Measurements from ENCODE around the gene NPFF. TPM values are rescaled to one million over a fixed set of nuclear protein-coding genes. Genes with fewer than 3 reads are reported as not detected.

NPFF gene
- polyA plus RNA-seq, 3 donors: 0.29 TPM; not detected in 2

- no peaks in the 10 kb centered on the region for H3K36me3 ChIP-seq (replicated peaks in 1 of 2; ENCODE audit: control insufficient read depth in 1 of 2, insufficient read depth in 2 of 2, low read length in 2 of 2)
- H3K9me3 ChIP-seq (replicated peaks in 1 of 2; ENCODE audit: control insufficient read depth in 1 of 2, insufficient read depth in 1 of 2, low read length in 2 of 2): no peaks in the 10 kb centered on the region
- H3K27ac ChIP-seq (ENCODE audit: low read depth in 1 of 2, low read length in 2 of 2): peak overlapping the region; percentile 3 to 39
- Mint-ChIP-seq H3K4me3 (peak overlapping the region; percentile 82 to 95), H3K9me3 (no peaks in the 10 kb centered on the region), H3K36me3 (no peaks in the 10 kb centered on the region), H3K27ac (peak overlapping the region; percentile 80 to 93 (median 88)), H3K27me3 (ENCODE audit: low read depth in 3 of 3) (peaks cover 0 to 2% (median 0%) of the 10 kb centered on the region in 3 donors), H3K4me1 (peaks cover 46% of the 10 kb centered on the region)
- WGBS (ENCODE audit: insufficient coverage): 29% methylated on average over 4 of the region's 11 CpGs
- no peak for TF ChIP-seq CTCF (IDR thresholded peaks at IDR 0.05)
- no peaks in the 10 kb centered on the region for H3K27me3 ChIP-seq (ENCODE audit: control insufficient read depth in 2 of 2, insufficient read depth in 2 of 2, low read length in 2 of 2)
- H3K4me2 ChIP-seq (replicated peaks; ENCODE audit: extremely low read depth, low read length, poor library complexity, severe bottlenecking): peak overlapping the region; percentile 82
- intact Hi-C loops (cut with micrococcal nuclease): no loop called here
- no peak overlapping the region for H3K9ac ChIP-seq (ENCODE audit: insufficient read depth, low read length, poor library complexity, severe bottlenecking)
- peaks cover 6% of the 10 kb centered on the region for H3K79me2 ChIP-seq (ENCODE audit: insufficient read depth, low read length)
- no peak for DNase-seq
- peak overlapping the region; percentile 68 for H2AFZ ChIP-seq (ENCODE audit: insufficient read depth, low read depth, low read length, poor library complexity, severe bottlenecking)
- H3K4me3 ChIP-seq (replicated peaks in 1 of 3; ENCODE audit: low read depth in 2 of 3, low read length in 3 of 3): peak overlapping the region in 2 of 3 experiments; percentile 36 to 77
- H3K4me1 ChIP-seq (ENCODE audit: control insufficient read depth in 1 of 2, insufficient read depth in 2 of 2, low read length in 2 of 2): peaks cover 42% of the 10 kb centered on the region in 2 donors
- H4K20me1 ChIP-seq (ENCODE audit: insufficient read depth, low read length): no peaks in the 10 kb centered on the region
Observed at GRCh38 chr12:53493610-53494391, 13.5 kb downstream of the NPFF start.

GRCh38 chr12:53492830-53493609, 14.3 kb downstream of the NPFF start:
- Mint-ChIP-seq H3K27me3 (ENCODE audit: low read depth in 3 of 3) (peaks cover 0 to 2% (median 0%) of the 10 kb centered on the region in 3 donors), H3K27ac (peak overlapping the region; percentile 80 to 93 (median 88)), H3K4me3 (peak overlapping the region; percentile 82 to 95), H3K36me3 (no peaks in the 10 kb centered on the region), H3K4me1 (peaks cover 39% of the 10 kb centered on the region), H3K9me3 (no peaks in the 10 kb centered on the region)
- no peaks in the 10 kb centered on the region for H3K9me3 ChIP-seq (replicated peaks in 1 of 2; ENCODE audit: control insufficient read depth in 1 of 2, insufficient read depth in 1 of 2, low read length in 2 of 2)
- peak overlapping the region; percentile 68 for H2AFZ ChIP-seq (ENCODE audit: insufficient read depth, low read depth, low read length, poor library complexity, severe bottlenecking)
- peaks cover 0 to 2% of the 10 kb centered on the region in 2 donors for H3K36me3 ChIP-seq (replicated peaks in 1 of 2; ENCODE audit: control insufficient read depth in 1 of 2, insufficient read depth in 2 of 2, low read length in 2 of 2)
- peaks cover 35 to 36% of the 10 kb centered on the region in 2 donors for H3K4me1 ChIP-seq (ENCODE audit: control insufficient read depth in 1 of 2, insufficient read depth in 2 of 2, low read length in 2 of 2)
- no peak for TF ChIP-seq CTCF (IDR thresholded peaks at IDR 0.05)
- H3K27ac ChIP-seq (ENCODE audit: low read depth in 1 of 2, low read length in 2 of 2): peak overlapping the region; percentile 3 to 48
- H3K9ac ChIP-seq (ENCODE audit: insufficient read depth, low read length, poor library complexity, severe bottlenecking): peak overlapping the region; percentile 36
- peak overlapping the region; percentile 82 for H3K4me2 ChIP-seq (replicated peaks; ENCODE audit: extremely low read depth, low read length, poor library complexity, severe bottlenecking)
- 0% methylated on average over 19 of the region's 52 CpGs for WGBS (ENCODE audit: insufficient coverage)
- peaks cover 6% of the 10 kb centered on the region for H3K79me2 ChIP-seq (ENCODE audit: insufficient read depth, low read length)
- no peaks in the 10 kb centered on the region for H4K20me1 ChIP-seq (ENCODE audit: insufficient read depth, low read length)
- peak overlapping the region; percentile 36 to 77 (median 39) for H3K4me3 ChIP-seq (replicated peaks in 1 of 3; ENCODE audit: low read depth in 2 of 3, low read length in 3 of 3)
- H3K27me3 ChIP-seq (ENCODE audit: control insufficient read depth in 2 of 2, insufficient read depth in 2 of 2, low read length in 2 of 2): no peaks in the 10 kb centered on the region
- intact Hi-C loops (cut with micrococcal nuclease): no loop called here
- DNase-seq: peak; percentile 79 to 89 (median 88)

All from CD14-positive monocyte (primary cell).